Measurements from ENCODE around the gene GALNT14. TPM values are rescaled to one million over a fixed set of nuclear protein-coding genes. Genes with fewer than 3 reads are reported as not detected.

GALNT14 gene
- total and polyA plus RNA-seq, 2 of the 8 experiments (the other 6 are each of a cell fraction or from before 2014, with no cell fraction given): 13.0 to 13.7 TPM

DNA sequence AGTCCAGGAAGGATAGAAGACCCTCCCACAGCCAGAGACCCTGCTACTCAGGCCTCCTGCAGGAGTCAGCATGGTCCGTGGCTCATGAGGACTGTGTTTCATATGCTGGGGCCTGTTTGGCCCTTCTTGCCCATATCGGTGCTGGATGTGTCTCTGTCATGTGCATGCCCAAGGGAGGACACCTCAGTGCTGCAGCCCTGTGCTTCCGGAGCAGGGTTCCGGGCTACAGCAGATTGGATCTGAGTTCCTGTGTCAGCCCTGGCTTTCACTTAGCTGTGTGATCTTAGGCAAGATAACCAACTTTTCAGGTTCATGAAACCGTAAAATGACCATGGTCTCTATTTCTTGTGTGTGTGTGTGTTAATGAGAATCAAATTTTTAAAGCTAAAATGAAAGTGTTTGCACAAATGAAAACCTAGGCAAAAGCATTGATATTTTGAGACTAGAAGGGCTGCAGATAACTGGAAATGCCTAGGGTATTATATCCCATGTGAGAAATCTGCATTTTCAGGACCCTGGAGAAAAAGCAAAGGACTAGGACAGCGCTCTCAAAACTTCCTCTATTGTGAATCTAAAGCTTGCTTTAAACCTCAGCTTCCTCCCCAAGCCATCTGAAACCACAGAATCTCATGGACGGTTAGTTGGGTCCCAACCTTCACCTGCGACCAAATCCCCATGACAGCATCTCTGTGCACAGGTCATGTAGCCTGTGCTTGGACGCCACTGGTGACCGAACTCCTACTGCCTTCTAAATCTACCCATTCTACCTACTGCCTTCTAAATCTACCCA, 272.2 kb downstream of the GALNT14 start:
- WGBS, 2 experiments (ENCODE audit: extremely low coverage in 1 of 2, insufficient coverage in 1 of 2, insufficient read length in 1 of 2, insufficient replicate concordance in 2 of 2, low coverage in 1 of 2, low lambda C conversion rate in 2 of 2, missing lambda C conversion rate in 1 of 2): 90% methylated on average over 10 of the region's 10 CpGs; no CpG with 5 or more reads in 1 of the 2 experiments
- Histone ChIP-seq H3K56ac (replicated peaks; ENCODE audit: insufficient read length, low read depth, low read length) (no peak overlapping the region), H2BK120ac (replicated peaks; ENCODE audit: low read depth, low read length) (no peak overlapping the region), H2AFZ (ENCODE audit: low read length) (no peak overlapping the region), H3K4me3 (ENCODE audit: extremely low read depth in 1 of 4, insufficient read depth in 2 of 4, low read depth in 3 of 4, low read length in 4 of 4) (no peak overlapping the region), H3K79me2 (ENCODE audit: control insufficient read depth in 1 of 2, insufficient read depth in 2 of 2, low read length in 2 of 2) (no peaks in the 10 kb centered on the region), H3K23ac (ENCODE audit: insufficient read length) (no peak overlapping the region), H4K91ac (replicated peaks; ENCODE audit: insufficient read length, low read length) (no peak overlapping the region), H3K27me3 (replicated peaks in 1 of 4; ENCODE audit: control insufficient read depth in 3 of 4, extremely low read depth in 1 of 4, insufficient read depth in 3 of 4, low read length in 3 of 4) (no peaks in the 10 kb centered on the region), H2BK15ac (ENCODE audit: low read length) (no peak overlapping the region), H3K9me3 (ENCODE audit: insufficient read depth in 2 of 2, low read depth in 1 of 2, low read length in 1 of 2) (no peaks in the 10 kb centered on the region), H2BK5ac (ENCODE audit: low read depth, low read length) (no peak overlapping the region), H3K79me1 (ENCODE audit: low read depth, low read length) (no peaks in the 10 kb centered on the region), H4K5ac (ENCODE audit: insufficient read length, low read depth, low read length) (no peak overlapping the region), H3K27ac (ENCODE audit: low read depth, low read length) (no peak overlapping the region), H4K20me1 (replicated peaks in 1 of 2; ENCODE audit: control insufficient read depth in 1 of 2, insufficient read depth in 2 of 2, low read length in 2 of 2) (no peaks in the 10 kb centered on the region), H3K9ac (replicated peaks in 1 of 4; ENCODE audit: extremely low read depth in 1 of 4, low read depth in 3 of 4, low read length in 3 of 4) (no peak overlapping the region), H3K18ac (ENCODE audit: extremely low read depth, low read length) (no peak overlapping the region), H2AK5ac (ENCODE audit: low read depth, low read length) (no peak overlapping the region), H2BK20ac (ENCODE audit: low read length) (no peak overlapping the region), H3K4me2 (ENCODE audit: insufficient read depth in 1 of 2, low read depth in 2 of 2, low read length in 2 of 2) (no peak overlapping the region), H3K23me2 (ENCODE audit: low read depth, low read length) (no peaks in the 10 kb centered on the region), H4K8ac (ENCODE audit: extremely low read depth, insufficient read depth, low read length) (no peak overlapping the region; the same call in 1 of the 2 replicates), H3K4me1 (replicated peaks in 1 of 4; ENCODE audit: control insufficient read depth in 3 of 4, insufficient read depth in 4 of 4, low read length in 3 of 4) (no peaks in the 10 kb centered on the region), H3K14ac (ENCODE audit: insufficient read length) (no peak overlapping the region), H2BK12ac (ENCODE audit: low read depth, low read length) (no peak overlapping the region), H3K36me3 (ENCODE audit: control insufficient read depth in 2 of 4, insufficient read depth in 4 of 4, low read length in 3 of 4) (peaks cover 0 to 2% (median 0%) of the 10 kb centered on the region in 4 experiments; a peak in 1 of 8 replicates), H3K4ac (replicated peaks; ENCODE audit: insufficient read length, low read depth, low read length) (no peak overlapping the region)
- ChIA-PET CTCF (ENCODE audit: partially characterized antibody) (interaction anchor here (0.7 to 8.4 kb wide), 11 partner anchors 16 to 304 kb away, joined by 3 to 167 read pairs (median 4); no protein-coding TSS in a partner anchor), POLR2A (ENCODE audit: partially characterized antibody) (no interaction called here)
- FAIRE-seq: no peak
- no peak for DNase-seq (ENCODE audit: low read depth in 1 of 2, low spot score in 2 of 2)
- no peak for TF ChIP-seq TAF7 (optimal IDR thresholded peaks at IDR 0.05; ENCODE audit: borderline replicate concordance, low read depth, low read length)
- TF ChIP-seq YY1 (IDR thresholded peaks at IDR 0.05; ENCODE audit: low read depth, low read length): no peak
- TF ChIP-seq POLR2AphosphoS5 (IDR thresholded peaks at IDR 0.05; ENCODE audit: low read depth, low read length): no peak
- TF ChIP-seq POU5F1 (IDR thresholded peaks at IDR 0.05; ENCODE audit: low read depth, low read length): no peak
- no peak for TF ChIP-seq KDM1A (IDR thresholded peaks at IDR 0.05; ENCODE audit: borderline replicate concordance, low read length)
- TF ChIP-seq, protein P1, sequence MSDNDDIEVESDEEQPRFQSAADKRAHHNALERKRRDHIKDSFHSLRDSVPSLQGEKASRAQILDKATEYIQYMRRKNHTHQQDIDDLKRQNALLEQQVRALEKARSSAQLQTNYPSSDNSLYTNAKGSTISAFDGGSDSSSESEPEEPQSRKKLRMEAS (IDR thresholded peaks at IDR 0.05): no peak
- TF ChIP-seq POLR2A (IDR thresholded peaks at IDR 0.05; ENCODE audit: control extremely low read depth in 1 of 2, low read depth in 2 of 2, low read length in 2 of 2): no peak
- TF ChIP-seq GTF2F1 (IDR thresholded peaks at IDR 0.05; ENCODE audit: borderline replicate concordance, low read depth, low read length): no peak
- TF ChIP-seq EZH2 (IDR thresholded peaks at IDR 0.05; ENCODE audit: low read depth, low read length, severe bottlenecking): no peak
- no peak for TF ChIP-seq TCF12 (IDR thresholded peaks at IDR 0.05; ENCODE audit: low read depth, low read length)
- TF ChIP-seq, protein P2, sequence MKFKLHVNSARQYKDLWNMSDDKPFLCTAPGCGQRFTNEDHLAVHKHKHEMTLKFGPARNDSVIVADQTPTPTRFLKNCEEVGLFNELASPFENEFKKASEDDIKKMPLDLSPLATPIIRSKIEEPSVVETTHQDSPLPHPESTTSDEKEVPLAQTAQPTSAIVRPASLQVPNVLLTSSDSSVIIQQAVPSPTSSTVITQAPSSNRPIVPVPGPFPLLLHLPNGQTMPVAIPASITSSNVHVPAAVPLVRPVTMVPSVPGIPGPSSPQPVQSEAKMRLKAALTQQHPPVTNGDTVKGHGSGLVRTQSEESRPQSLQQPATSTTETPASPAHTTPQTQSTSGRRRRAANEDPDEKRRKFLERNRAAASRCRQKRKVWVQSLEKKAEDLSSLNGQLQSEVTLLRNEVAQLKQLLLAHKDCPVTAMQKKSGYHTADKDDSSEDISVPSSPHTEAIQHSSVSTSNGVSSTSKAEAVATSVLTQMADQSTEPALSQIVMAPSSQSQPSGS (IDR thresholded peaks at IDR 0.05; ENCODE audit: low read length): no peak

All from H1 (cell line).